ENCODE data around the gene IQCK. TPM values are rescaled to one million over a fixed set of nuclear protein-coding genes. Genes with fewer than 3 reads are reported as not detected.

IQCK gene
- total and polyA plus RNA-seq, 2 donors (not counting 1 experiment from before 2014, with no cell fraction given), result 4.6 to 9.9 TPM

- Histone ChIP-seq H3K4me3 (replicated peaks in 1 of 4; ENCODE audit: control extremely low read depth in 1 of 4, insufficient read depth in 1 of 4, low read depth in 3 of 4, low read length in 4 of 4) (no peak overlapping the region), H3K9ac (ENCODE audit: insufficient read depth, low read length) (no peak overlapping the region), H3K36me3 (ENCODE audit: control insufficient read depth, insufficient read depth, low read length) (no peaks in the 10 kb centered on the region), H3K79me2 (ENCODE audit: control insufficient read depth, insufficient read depth, low read length) (no peaks in the 10 kb centered on the region), H3K4me1 (ENCODE audit: control insufficient read depth, extremely low read depth, insufficient read depth, low read length) (no peaks in the 10 kb centered on the region), H2AFZ (ENCODE audit: low read length) (no peak overlapping the region), H3K4me2 (ENCODE audit: extremely low read depth, insufficient read depth, low read length) (no peak overlapping the region), H3K27me3 (ENCODE audit: control insufficient read depth, insufficient read depth, low read length) (no peaks in the 10 kb centered on the region), H3K9me3 (ENCODE audit: control insufficient read depth, insufficient read depth, low read depth, low read length) (no peaks in the 10 kb centered on the region), H3K27ac (ENCODE audit: insufficient read depth, low read length) (no peak overlapping the region), H4K20me1 (ENCODE audit: control insufficient read depth, extremely low read depth, insufficient read depth, low read length) (no peaks in the 10 kb centered on the region)
- no peak for DNase-seq (ENCODE audit: low read depth in 2 of 2)
- TF ChIP-seq EZH2 (IDR thresholded peaks at IDR 0.05; ENCODE audit: low read length, missing control alignments), result no peak
- TF ChIP-seq, protein P1, sequence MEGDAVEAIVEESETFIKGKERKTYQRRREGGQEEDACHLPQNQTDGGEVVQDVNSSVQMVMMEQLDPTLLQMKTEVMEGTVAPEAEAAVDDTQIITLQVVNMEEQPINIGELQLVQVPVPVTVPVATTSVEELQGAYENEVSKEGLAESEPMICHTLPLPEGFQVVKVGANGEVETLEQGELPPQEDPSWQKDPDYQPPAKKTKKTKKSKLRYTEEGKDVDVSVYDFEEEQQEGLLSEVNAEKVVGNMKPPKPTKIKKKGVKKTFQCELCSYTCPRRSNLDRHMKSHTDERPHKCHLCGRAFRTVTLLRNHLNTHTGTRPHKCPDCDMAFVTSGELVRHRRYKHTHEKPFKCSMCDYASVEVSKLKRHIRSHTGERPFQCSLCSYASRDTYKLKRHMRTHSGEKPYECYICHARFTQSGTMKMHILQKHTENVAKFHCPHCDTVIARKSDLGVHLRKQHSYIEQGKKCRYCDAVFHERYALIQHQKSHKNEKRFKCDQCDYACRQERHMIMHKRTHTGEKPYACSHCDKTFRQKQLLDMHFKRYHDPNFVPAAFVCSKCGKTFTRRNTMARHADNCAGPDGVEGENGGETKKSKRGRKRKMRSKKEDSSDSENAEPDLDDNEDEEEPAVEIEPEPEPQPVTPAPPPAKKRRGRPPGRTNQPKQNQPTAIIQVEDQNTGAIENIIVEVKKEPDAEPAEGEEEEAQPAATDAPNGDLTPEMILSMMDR (conservative IDR thresholded peaks at IDR 0.05 in 1 of 2, IDR thresholded peaks at IDR 0.05 in 1 of 2; ENCODE audit: low read depth in 1 of 2, low read length in 2 of 2), result no peak
Measured at GRCh38 chr16:19771040-19771439, 53.0 kb downstream of the IQCK start.

GRCh38 chr16:19771796-19772195 is 53.7 kb downstream of the IQCK start:
- DNase-seq (ENCODE audit: low read depth in 2 of 2), result no peak
- Histone ChIP-seq H3K36me3 (ENCODE audit: control insufficient read depth, insufficient read depth, low read length) (no peaks in the 10 kb centered on the region), H2AFZ (ENCODE audit: low read length) (no peak overlapping the region), H3K9ac (ENCODE audit: insufficient read depth, low read length) (no peak overlapping the region), H3K4me3 (replicated peaks in 1 of 4; ENCODE audit: control extremely low read depth in 1 of 4, insufficient read depth in 1 of 4, low read depth in 3 of 4, low read length in 4 of 4) (no peak overlapping the region), H3K79me2 (ENCODE audit: control insufficient read depth, insufficient read depth, low read length) (no peaks in the 10 kb centered on the region), H4K20me1 (ENCODE audit: control insufficient read depth, extremely low read depth, insufficient read depth, low read length) (no peaks in the 10 kb centered on the region), H3K9me3 (ENCODE audit: control insufficient read depth, insufficient read depth, low read depth, low read length) (no peaks in the 10 kb centered on the region), H3K4me1 (ENCODE audit: control insufficient read depth, extremely low read depth, insufficient read depth, low read length) (no peaks in the 10 kb centered on the region), H3K4me2 (ENCODE audit: extremely low read depth, insufficient read depth, low read length) (no peak overlapping the region), H3K27ac (ENCODE audit: insufficient read depth, low read length) (no peak overlapping the region), H3K27me3 (ENCODE audit: control insufficient read depth, insufficient read depth, low read length) (no peaks in the 10 kb centered on the region)
- TF ChIP-seq, protein P1 (conservative IDR thresholded peaks at IDR 0.05 in 1 of 2, IDR thresholded peaks at IDR 0.05 in 1 of 2; ENCODE audit: low read depth in 1 of 2, low read length in 2 of 2), result no peak

DNA sequence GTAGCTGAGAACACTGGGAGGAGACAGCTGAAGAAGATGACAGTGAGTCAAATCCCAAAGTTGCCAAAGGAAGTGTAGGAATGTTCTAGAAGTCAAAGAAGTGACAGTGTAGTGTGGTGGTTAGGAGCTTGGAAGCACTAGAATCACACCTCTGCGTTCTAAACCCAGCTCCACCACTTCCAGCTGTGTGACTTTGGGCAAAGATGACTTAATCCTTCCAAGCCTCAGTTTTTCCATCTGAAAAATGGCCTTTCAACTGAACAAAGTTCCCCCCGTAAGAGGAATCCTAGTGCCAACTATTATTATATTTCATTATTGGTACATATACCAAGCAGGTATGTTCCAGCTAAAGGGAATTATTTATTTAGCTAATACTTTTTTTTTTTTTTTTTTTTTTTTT is 56.0 kb downstream of the IQCK start:
- no peaks in the 10 kb centered on the region for H3K27me3 ChIP-seq (ENCODE audit: control insufficient read depth, insufficient read depth, low read length)
- H3K27ac ChIP-seq (ENCODE audit: insufficient read depth, low read length), result no peak overlapping the region
- no peaks in the 10 kb centered on the region for H3K79me2 ChIP-seq (ENCODE audit: control insufficient read depth, insufficient read depth, low read length)
- H3K4me3 ChIP-seq (replicated peaks in 1 of 4; ENCODE audit: control extremely low read depth in 1 of 4, insufficient read depth in 1 of 4, low read depth in 3 of 4, low read length in 4 of 4), result no peak overlapping the region
- no peaks in the 10 kb centered on the region for H4K20me1 ChIP-seq (ENCODE audit: control insufficient read depth, extremely low read depth, insufficient read depth, low read length)
- H3K9ac ChIP-seq (ENCODE audit: insufficient read depth, low read length), result no peak overlapping the region
- no peak for DNase-seq (ENCODE audit: low read depth in 2 of 2)
- TF ChIP-seq, protein P1 (conservative IDR thresholded peaks at IDR 0.05 in 1 of 2, IDR thresholded peaks at IDR 0.05 in 1 of 2; ENCODE audit: low read depth in 1 of 2, low read length in 2 of 2), result no peak
- no peak for TF ChIP-seq EZH2 (IDR thresholded peaks at IDR 0.05; ENCODE audit: low read length, missing control alignments)
- no peaks in the 10 kb centered on the region for H3K9me3 ChIP-seq (ENCODE audit: control insufficient read depth, insufficient read depth, low read depth, low read length)
- no peaks in the 10 kb centered on the region for H3K4me1 ChIP-seq (ENCODE audit: control insufficient read depth, extremely low read depth, insufficient read depth, low read length)
- H3K36me3 ChIP-seq (ENCODE audit: control insufficient read depth, insufficient read depth, low read length), result no peaks in the 10 kb centered on the region
- no peak overlapping the region for H3K4me2 ChIP-seq (ENCODE audit: extremely low read depth, insufficient read depth, low read length)
- no peak overlapping the region for H2AFZ ChIP-seq (ENCODE audit: low read length)

All from fibroblast of lung (primary cell).